ENCODE data around the gene SHTN1. TPM values are rescaled to one million over a fixed set of nuclear protein-coding genes. Genes with fewer than 3 reads are reported as not detected.

The SHTN1 gene
- total RNA-seq, 4 donors from 2014 or later: 24.1 to 59.7 (median 34.1) TPM

GRCh38 chr10:116853287-116853686, 151.7 kb downstream of the SHTN1 start:
- DNase-seq: no peak
- Histone ChIP-seq H3K27ac (no peak overlapping the region), H3K36me3 (no peaks in the 10 kb centered on the region), H3K4me3 (no peak overlapping the region), H3K9me3 (no peaks in the 10 kb centered on the region), H3K4me1 (peaks cover 0 to 8% (median 0%) of the 10 kb centered on the region in 4 donors), H3K27me3 (no peaks in the 10 kb centered on the region)
- TF ChIP-seq CTCF (IDR thresholded peaks at IDR 0.05): no peak
- TF ChIP-seq POLR2A (IDR thresholded peaks at IDR 0.05): no peak

GRCh38 chr10:116852246-116852645, 152.7 kb downstream of the SHTN1 start:
- Histone ChIP-seq H3K9me3 (no peaks in the 10 kb centered on the region), H3K4me1 (peaks cover 0 to 8% (median 0%) of the 10 kb centered on the region in 4 donors), H3K27ac (no peak overlapping the region), H3K27me3 (no peaks in the 10 kb centered on the region), H3K4me3 (no peak overlapping the region), H3K36me3 (no peaks in the 10 kb centered on the region)
- DNase-seq: no peak
- TF ChIP-seq CTCF (IDR thresholded peaks at IDR 0.05): no peak
- TF ChIP-seq POLR2A (IDR thresholded peaks at IDR 0.05): no peak

- no peak for DNase-seq
- no peaks in the 10 kb centered on the region for H3K9me3 ChIP-seq
- peaks cover 0 to 8% (median 0%) of the 10 kb centered on the region in 4 donors for H3K4me1 ChIP-seq
- H3K27me3 ChIP-seq: no peaks in the 10 kb centered on the region
- H3K27ac ChIP-seq: peak overlapping the region in 2 of 4 donors; percentile 18 to 74
- no peaks in the 10 kb centered on the region for H3K36me3 ChIP-seq
- H3K4me3 ChIP-seq: peak overlapping the region; percentile 42 to 80 (median 60)
- TF ChIP-seq POLR2A (IDR thresholded peaks at IDR 0.05) (no peak), CTCF (IDR thresholded peaks at IDR 0.05) (no peak)
These were observed 154.9 kb downstream of the SHTN1 start for GRCh38 chr10:116850058-116850611.

GRCh38 chr10:116849248-116850057, 155.5 kb downstream of the SHTN1 start, which contains the start of gene ENO4:
Gene ENO4 (plus strand): TSS chr10:116849499. CDS start chr10:116849567, 68 bp downstream.
- peaks cover 0 to 8% (median 0%) of the 10 kb centered on the region in 4 donors for H3K4me1 ChIP-seq
- H3K4me3 ChIP-seq: peak within 1 kb of the TSS; percentile 42 to 80 (median 60)
- no peaks in the 10 kb centered on the region for H3K27me3 ChIP-seq
- peak; percentile 20 to 87 (median 85) for DNase-seq
- no peaks in the 10 kb centered on the region for H3K9me3 ChIP-seq
- H3K36me3 ChIP-seq: no peaks in the 10 kb centered on the region
- TF ChIP-seq CTCF (IDR thresholded peaks at IDR 0.05) (no peak), POLR2A (IDR thresholded peaks at IDR 0.05) (peak in 1 of 2 donors; percentile 22)
- H3K27ac ChIP-seq: peak within 1 kb of the TSS; percentile 18 to 74 (median 32)

- H3K4me3 ChIP-seq: peak overlapping the region; percentile 42 to 80 (median 60)
- TF ChIP-seq CTCF (IDR thresholded peaks at IDR 0.05) (no peak), POLR2A (IDR thresholded peaks at IDR 0.05) (no peak)
- peaks cover 0 to 8% (median 0%) of the 10 kb centered on the region in 4 donors for H3K4me1 ChIP-seq
- no peaks in the 10 kb centered on the region for H3K36me3 ChIP-seq
- H3K9me3 ChIP-seq: no peaks in the 10 kb centered on the region
- H3K27me3 ChIP-seq: no peaks in the 10 kb centered on the region
- peak overlapping the region; percentile 18 to 74 (median 32) for H3K27ac ChIP-seq
- DNase-seq: no peak
These were observed 156.1 kb downstream of the SHTN1 start for GRCh38 chr10:116848944-116849247.
